Kidney tubule cell (primary cell): ENCODE measurements around the gene TMEM126A.
"Not testable (repeated sequence)": the region's sequence is repeated elsewhere in the genome, so short reads cannot be mapped to it uniquely, and the experiment has no call there.

Experiments used
- DNase-seq: peaks from one replicate; pipeline ENCODE4 v3.0.0-alpha.2; 2018; ENCODE audit warnings: low spot score

Gene TMEM126A

DNA sequence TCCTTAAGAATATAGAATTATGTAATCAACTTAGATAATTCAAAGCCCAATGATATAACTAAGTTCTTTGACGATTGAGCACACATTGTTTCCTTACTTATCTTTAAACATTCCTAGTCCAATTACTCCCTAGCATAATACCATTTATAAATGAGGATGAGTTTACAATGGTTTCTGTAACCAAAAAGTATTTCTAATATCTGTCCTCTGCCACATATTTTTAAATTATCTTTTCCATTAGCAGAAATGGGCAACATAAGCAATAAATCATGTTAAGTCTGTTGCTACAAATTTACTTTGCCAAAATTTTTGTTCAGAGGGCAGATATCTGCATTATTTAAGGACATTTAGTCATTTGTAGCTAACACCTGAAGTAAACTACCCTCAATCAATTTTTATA lies 10.4 kb downstream of the TMEM126A start:
- no peak for DNase-seq

DNA sequence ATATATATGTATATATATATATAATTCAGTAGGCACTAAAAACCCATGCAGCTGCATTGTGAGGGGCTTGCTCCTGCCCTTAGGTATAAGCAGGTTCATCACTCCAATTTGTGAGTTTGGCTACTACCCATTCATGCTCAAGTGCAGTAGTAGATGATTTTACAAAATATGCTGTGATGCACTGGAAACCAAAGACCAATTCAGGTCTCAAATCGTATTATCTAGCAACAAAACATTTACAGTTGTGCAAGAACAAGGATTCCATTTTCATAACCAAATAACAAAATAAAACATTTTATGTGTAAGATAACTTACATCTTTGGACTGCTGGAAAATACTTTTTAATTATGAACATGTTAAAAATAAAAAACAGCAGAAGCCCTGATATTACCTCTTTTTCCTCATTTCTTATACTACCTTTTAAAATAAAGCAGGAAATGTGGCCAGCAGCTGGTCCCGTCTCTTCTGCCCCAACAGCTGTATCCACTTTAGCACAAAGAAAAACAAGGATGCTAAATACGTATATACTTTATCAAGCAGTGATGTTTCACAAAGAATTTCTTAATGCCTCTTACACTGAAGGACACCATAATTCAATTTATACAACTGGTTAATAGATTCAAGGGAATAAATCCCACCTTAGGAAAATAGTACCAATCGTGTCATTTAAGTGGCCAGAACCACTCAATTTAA lies 14.4 kb downstream of the TMEM126A start:
- DNase-seq, result no peak

GRCh38 chr11:85663080-85663752 lies 15.4 kb downstream of the TMEM126A start:
- DNase-seq, result peak; percentile 22

- peak; percentile 76 for DNase-seq
These were observed 16.2 kb downstream of the TMEM126A start for GRCh38 chr11:85663753-85664614.

- DNase-seq, result peak; percentile 95
These were observed 17.1 kb downstream of the TMEM126A start, which contains the start of gene CREBZF for GRCh38 chr11:85664615-85665481. TSS of gene CREBZF (minus strand) at chr11:85665129. CDS start at chr11:85664875, 254 bp downstream.

DNA sequence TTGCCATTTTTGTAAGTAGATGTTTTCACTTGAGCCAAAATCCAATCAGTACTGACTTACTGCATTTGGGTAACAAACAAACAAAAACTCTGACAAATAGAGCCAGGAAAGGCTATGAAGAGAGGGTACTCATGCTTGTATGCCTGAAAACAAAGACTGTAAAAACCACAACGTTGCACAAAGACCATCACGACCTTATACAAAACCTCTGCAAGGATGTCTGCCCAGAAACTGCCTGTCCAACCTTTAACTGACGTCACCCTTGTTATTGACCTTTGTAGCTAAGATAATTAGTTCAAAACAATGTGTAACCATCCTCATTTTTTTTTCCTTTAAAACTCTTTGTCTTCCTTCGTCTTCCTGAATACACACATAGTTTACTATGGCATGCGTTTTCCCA lies 18.0 kb downstream of the TMEM126A start:
- peak; percentile 37 for DNase-seq

DNA sequence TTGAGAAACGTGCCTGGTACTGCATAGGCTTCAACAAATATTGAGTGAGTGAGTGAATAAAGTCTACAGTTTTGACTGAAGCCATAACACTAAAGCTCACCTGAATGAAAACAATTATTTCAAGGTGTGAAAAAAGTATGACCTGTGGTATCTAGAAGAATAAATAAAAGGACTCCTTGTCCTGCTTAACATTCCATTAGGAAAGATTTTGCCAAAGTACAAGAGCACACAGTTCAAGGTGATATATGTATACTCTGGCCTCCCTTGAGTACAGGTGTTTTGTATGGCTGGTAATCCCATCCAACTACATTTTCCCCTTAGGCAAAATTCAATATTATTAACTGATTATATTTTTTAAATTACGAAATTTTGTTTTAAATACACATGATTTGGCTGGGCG lies 18.9 kb downstream of the TMEM126A start:
- no peak for DNase-seq

DNA sequence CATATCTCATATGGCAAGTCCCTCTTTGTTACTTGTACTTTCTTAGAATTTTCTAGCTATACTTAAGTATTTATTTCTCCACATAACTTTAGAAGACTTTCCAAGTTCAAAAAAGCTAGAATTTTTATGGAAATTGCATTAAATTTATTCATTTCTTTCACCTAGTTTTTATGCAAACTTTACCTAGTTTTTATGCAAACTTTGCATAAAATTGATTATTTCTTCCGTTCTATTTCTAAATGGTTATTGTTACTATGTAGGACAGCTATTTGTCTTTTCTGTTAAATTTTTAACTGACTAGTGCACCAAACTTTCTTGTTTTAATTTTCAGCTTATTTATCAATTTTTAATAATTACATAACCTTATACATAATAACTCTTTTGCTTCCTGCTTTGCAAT lies 20.4 kb downstream of the TMEM126A start:
- no peak for DNase-seq

- DNase-seq, result not testable (repeated sequence)
These were observed 23.3 kb downstream of the TMEM126A start for GRCh38 chr11:85670949-85671663.

DNA sequence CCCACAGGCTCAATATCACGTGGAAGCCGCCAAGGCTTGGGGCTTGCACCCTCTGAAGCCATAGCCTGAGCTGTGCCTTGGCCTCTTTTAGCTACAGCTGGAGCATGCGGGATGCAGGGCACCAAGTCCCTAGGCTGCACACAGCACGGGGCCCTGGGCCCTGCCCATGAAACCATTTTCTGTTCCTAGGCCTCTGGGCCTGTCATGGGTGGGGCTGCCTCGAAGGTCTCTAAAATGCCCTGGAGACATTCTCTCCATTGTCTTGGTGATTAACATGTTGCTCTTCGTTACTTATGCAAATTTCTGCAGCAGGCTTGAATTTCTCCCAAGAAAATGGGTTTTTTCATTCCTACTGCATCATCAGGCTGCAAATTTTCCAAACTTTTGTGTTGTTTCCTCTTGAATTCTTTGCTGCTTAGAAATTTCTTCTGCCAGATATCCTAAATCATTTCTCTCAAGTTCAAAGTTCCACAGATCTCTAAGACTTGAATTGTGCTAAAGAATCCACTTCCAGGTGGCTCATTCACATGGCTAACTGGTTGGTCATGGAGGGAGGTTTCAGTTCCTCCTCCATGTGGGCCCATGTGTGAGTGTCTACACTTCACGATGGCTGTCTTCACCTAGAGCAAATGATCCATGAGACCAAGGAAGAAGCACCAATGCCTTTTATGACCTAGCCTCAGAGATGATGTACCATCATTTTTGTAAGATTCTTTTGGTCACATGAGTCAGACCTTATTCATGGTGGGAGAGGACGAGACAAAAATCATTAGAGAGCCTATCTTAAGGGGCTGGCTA lies 24.5 kb downstream of the TMEM126A start:
- DNase-seq, result peak; percentile 17

GRCh38 chr11:85673393-85673792 lies 25.6 kb downstream of the TMEM126A start:
- no peak for DNase-seq

DNA sequence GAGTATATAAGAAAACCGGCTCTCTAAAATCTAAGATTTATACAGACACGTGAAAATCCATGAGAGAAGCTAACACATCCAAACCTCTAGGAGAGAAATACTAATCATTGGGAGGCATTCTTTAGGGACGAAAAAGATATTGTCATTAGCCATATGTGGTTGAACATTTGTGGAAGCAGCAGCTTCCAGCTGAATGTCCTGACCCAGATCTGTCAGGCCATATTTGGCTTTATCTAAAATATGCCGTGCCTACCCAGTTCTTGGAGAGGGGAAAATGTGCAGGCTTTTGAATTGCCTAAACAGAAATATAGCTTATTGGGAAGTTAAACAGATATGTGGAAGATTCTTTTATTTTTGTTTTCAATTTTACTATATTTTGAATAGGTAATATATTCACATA lies 31.8 kb downstream of the TMEM126A start:
- DNase-seq, result no peak

DNA sequence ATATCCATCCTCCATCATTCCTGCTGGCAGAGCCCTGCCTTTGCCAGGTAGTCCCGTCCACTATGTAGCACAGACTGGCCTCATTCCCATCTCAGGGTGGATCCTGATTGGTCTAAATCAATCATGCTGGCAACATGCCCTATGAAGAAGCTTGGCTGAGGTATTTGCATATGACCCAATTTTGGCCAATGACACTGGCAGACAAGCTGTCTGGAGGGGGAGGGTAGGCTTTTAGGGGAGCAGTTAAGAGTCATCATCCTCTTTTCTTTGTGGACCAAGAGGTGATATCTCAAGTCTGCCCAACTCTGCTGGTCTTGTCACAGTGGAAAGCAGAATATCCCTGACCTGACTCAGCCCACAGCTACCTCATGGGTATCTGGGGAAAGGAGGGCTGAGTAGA lies 33.1 kb downstream of the TMEM126A start:
- peak; percentile 29 for DNase-seq

- peak; percentile 63 for DNase-seq
These were observed 34.9 kb downstream of the TMEM126A start for GRCh38 chr11:85682330-85683305.

GRCh38 chr11:85685125-85685819 lies 37.5 kb downstream of the TMEM126A start:
- peak; percentile 22 for DNase-seq

- DNase-seq, result peak; percentile 96
These were observed 38.2 kb downstream of the TMEM126A start, which contains the start of gene CCDC89 for GRCh38 chr11:85685820-85686459. TSS of gene CCDC89 (minus strand) at chr11:85686195. CDS start at chr11:85686130, 65 bp downstream.

DNA sequence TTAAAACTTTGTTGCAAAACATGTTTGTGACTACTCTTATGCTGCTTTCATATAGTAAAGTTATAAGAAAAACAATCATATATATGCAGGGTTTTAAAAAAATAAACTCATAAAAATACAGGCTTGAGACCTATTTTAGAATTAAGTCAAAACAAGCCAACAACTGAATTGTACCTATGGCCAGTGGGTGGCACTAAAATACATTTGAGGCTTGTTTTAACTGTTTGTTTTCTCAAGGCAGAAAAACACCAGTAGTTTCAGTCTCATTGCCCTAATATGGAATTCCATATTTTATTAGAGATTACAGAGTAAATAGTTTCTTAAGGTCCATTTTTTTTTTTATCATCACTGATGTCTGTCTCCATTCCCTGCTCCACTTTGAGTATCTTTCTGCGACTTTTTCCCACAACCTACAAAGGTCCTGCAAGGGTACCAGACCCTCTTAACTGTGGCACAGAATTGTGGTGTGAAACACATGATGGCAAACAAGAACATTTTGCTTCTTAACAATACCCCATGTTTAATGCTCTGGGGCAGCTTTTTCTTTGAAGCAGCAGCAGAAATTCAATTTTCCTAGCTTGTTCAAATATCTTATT lies 46.7 kb downstream of the TMEM126A start:
- peak; percentile 45 for DNase-seq
